ENCODE data around the gene ELN. TPM values are rescaled to one million over a fixed set of nuclear protein-coding genes. Genes with fewer than 3 reads are reported as not detected.

Gene ELN
- total RNA-seq, 2 experiments from 2014 or later = not detected

GRCh38 chr7:73994023-73994422 is 34.0 kb upstream of the ELN start:
- no peak for DNase-seq
- Mint-ChIP-seq H3K27ac (no peak overlapping the region), H3K36me3 (no peaks in the 10 kb centered on the region), H3K4me3 (no peak overlapping the region), H3K4me1 (no peaks in the 10 kb centered on the region), H3K27me3 (peaks cover 3% of the 10 kb centered on the region), H3K9me3 (peaks cover 13% of the 10 kb centered on the region)
- POLR2A ChIA-PET = no interaction called here
- no peak for ATAC-seq (ENCODE audit: low read depth)

GRCh38 chr7:73994761-73995160 is 33.2 kb upstream of the ELN start:
- ATAC-seq (ENCODE audit: low read depth) (no peak), DNase-seq (no peak)
- H3K36me3 Mint-ChIP-seq = no peaks in the 10 kb centered on the region
- no peak overlapping the region for H3K27ac Mint-ChIP-seq
- H3K9me3 Mint-ChIP-seq = peaks cover 13% of the 10 kb centered on the region
- POLR2A ChIA-PET = no interaction called here
- H3K27me3 Mint-ChIP-seq = peaks cover 4% of the 10 kb centered on the region
- no peaks in the 10 kb centered on the region for H3K4me1 Mint-ChIP-seq
- no peak overlapping the region for H3K4me3 Mint-ChIP-seq

GRCh38 chr7:73995330-73995729 is 32.6 kb upstream of the ELN start:
- Mint-ChIP-seq H3K4me3 (no peak overlapping the region), H3K27ac (no peak overlapping the region), H3K27me3 (peaks cover 4% of the 10 kb centered on the region), H3K9me3 (peaks cover 13% of the 10 kb centered on the region), H3K36me3 (no peaks in the 10 kb centered on the region), H3K4me1 (no peaks in the 10 kb centered on the region)
- POLR2A ChIA-PET = no interaction called here
- ATAC-seq (ENCODE audit: low read depth) (no peak), DNase-seq (no peak)

GRCh38 chr7:73995821-73996511 is 32.0 kb upstream of the ELN start:
- ATAC-seq (ENCODE audit: low read depth) (no peak), DNase-seq (no peak)
- H3K27me3 Mint-ChIP-seq = peaks cover 4% of the 10 kb centered on the region
- H3K9me3 Mint-ChIP-seq = peaks cover 13% of the 10 kb centered on the region
- POLR2A ChIA-PET = no interaction called here
- no peaks in the 10 kb centered on the region for H3K4me1 Mint-ChIP-seq
- H3K4me3 Mint-ChIP-seq = no peak overlapping the region
- peak overlapping the region; percentile 45 for H3K27ac Mint-ChIP-seq
- no peaks in the 10 kb centered on the region for H3K36me3 Mint-ChIP-seq

- Mint-ChIP-seq H3K4me3 (no peak overlapping the region), H3K27me3 (peaks cover 4% of the 10 kb centered on the region), H3K9me3 (peaks cover 13% of the 10 kb centered on the region), H3K4me1 (peaks cover 4% of the 10 kb centered on the region), H3K27ac (no peak overlapping the region), H3K36me3 (no peaks in the 10 kb centered on the region)
- ATAC-seq (ENCODE audit: low read depth) = no peak
- POLR2A ChIA-PET = no interaction called here
- no peak for DNase-seq
Observed at GRCh38 chr7:73997056-73997455, 30.9 kb upstream of the ELN start.

- Mint-ChIP-seq H3K27me3 (peaks cover 4% of the 10 kb centered on the region), H3K4me1 (peaks cover 16% of the 10 kb centered on the region), H3K27ac (no peak overlapping the region), H3K4me3 (no peak overlapping the region), H3K36me3 (no peaks in the 10 kb centered on the region), H3K9me3 (peaks cover 4% of the 10 kb centered on the region)
- POLR2A ChIA-PET = interaction anchor here (0.8 kb wide), 1 partner anchor 32 kb away, joined by 3 read pairs; no protein-coding TSS in a partner anchor
- DNase-seq (no peak), ATAC-seq (ENCODE audit: low read depth) (no peak)
Observed at GRCh38 chr7:73999664-74000435, 28.1 kb upstream of the ELN start.

- Mint-ChIP-seq H3K36me3 (no peaks in the 10 kb centered on the region), H3K9me3 (no peaks in the 10 kb centered on the region), H3K27ac (no peak overlapping the region), H3K4me3 (no peak overlapping the region), H3K27me3 (peaks cover 4% of the 10 kb centered on the region), H3K4me1 (peaks cover 16% of the 10 kb centered on the region)
- DNase-seq (no peak), ATAC-seq (ENCODE audit: low read depth) (no peak)
- POLR2A ChIA-PET = no interaction called here
Observed at GRCh38 chr7:74000489-74001149, 27.4 kb upstream of the ELN start.

GRCh38 chr7:74001150-74001494 is 26.9 kb upstream of the ELN start:
- H3K36me3 Mint-ChIP-seq = no peaks in the 10 kb centered on the region
- no peak for ATAC-seq (ENCODE audit: low read depth)
- POLR2A ChIA-PET = no interaction called here
- H3K9me3 Mint-ChIP-seq = no peaks in the 10 kb centered on the region
- DNase-seq = no peak
- H3K27me3 Mint-ChIP-seq = peaks cover 7% of the 10 kb centered on the region
- peak overlapping the region; percentile 45 for H3K27ac Mint-ChIP-seq
- H3K4me3 Mint-ChIP-seq = no peak overlapping the region
- H3K4me1 Mint-ChIP-seq = peaks cover 16% of the 10 kb centered on the region

- Mint-ChIP-seq H3K27me3 (peaks cover 7% of the 10 kb centered on the region), H3K4me1 (peaks cover 16% of the 10 kb centered on the region), H3K4me3 (peak overlapping the region; percentile 53), H3K27ac (peak overlapping the region; percentile 62), H3K9me3 (no peaks in the 10 kb centered on the region), H3K36me3 (no peaks in the 10 kb centered on the region)
- DNase-seq = peak; percentile 49
- POLR2A ChIA-PET = no interaction called here
- peak; percentile 79 for ATAC-seq (ENCODE audit: low read depth)
Observed at GRCh38 chr7:74002474-74003017, 25.4 kb upstream of the ELN start.

- Mint-ChIP-seq H3K4me3 (no peak overlapping the region), H3K27me3 (peaks cover 7% of the 10 kb centered on the region), H3K4me1 (peaks cover 16% of the 10 kb centered on the region), H3K27ac (no peak overlapping the region), H3K36me3 (no peaks in the 10 kb centered on the region), H3K9me3 (no peaks in the 10 kb centered on the region)
- DNase-seq = no peak
- POLR2A ChIA-PET = no interaction called here
- no peak for ATAC-seq (ENCODE audit: low read depth)
Observed at GRCh38 chr7:74003621-74004020, 24.4 kb upstream of the ELN start.

- Mint-ChIP-seq H3K4me3 (no peak overlapping the region), H3K27ac (no peak overlapping the region), H3K27me3 (peaks cover 4% of the 10 kb centered on the region), H3K4me1 (peaks cover 16% of the 10 kb centered on the region), H3K9me3 (no peaks in the 10 kb centered on the region), H3K36me3 (no peaks in the 10 kb centered on the region)
- POLR2A ChIA-PET = interaction anchor here (0.7 kb wide), 1 partner anchor 11 kb away, joined by 3 read pairs; no protein-coding TSS in a partner anchor
- DNase-seq = no peak
- ATAC-seq (ENCODE audit: low read depth) = no peak
Observed at GRCh38 chr7:74006032-74006431, 21.9 kb upstream of the ELN start.

GRCh38 chr7:74006451-74007241 is 21.3 kb upstream of the ELN start:
- Mint-ChIP-seq H3K36me3 (no peaks in the 10 kb centered on the region), H3K4me3 (no peak overlapping the region), H3K4me1 (peaks cover 16% of the 10 kb centered on the region), H3K27ac (no peak overlapping the region), H3K9me3 (no peaks in the 10 kb centered on the region), H3K27me3 (peaks cover 4% of the 10 kb centered on the region)
- DNase-seq (no peak), ATAC-seq (ENCODE audit: low read depth) (no peak)
- POLR2A ChIA-PET = interaction anchor here (0.7 kb wide), 1 partner anchor 10 kb away, joined by 3 read pairs; no protein-coding TSS in a partner anchor

GRCh38 chr7:74007242-74007567 is 20.8 kb upstream of the ELN start:
- Mint-ChIP-seq H3K27me3 (peaks cover 4% of the 10 kb centered on the region), H3K9me3 (no peaks in the 10 kb centered on the region), H3K36me3 (no peaks in the 10 kb centered on the region), H3K27ac (no peak overlapping the region), H3K4me1 (peaks cover 10% of the 10 kb centered on the region), H3K4me3 (no peak overlapping the region)
- DNase-seq = no peak
- ATAC-seq (ENCODE audit: low read depth) = no peak
- POLR2A ChIA-PET = no interaction called here

All from activated naive CD8-positive, alpha-beta T cell treated with anti-CD3 and anti-CD28 coated beads, Interleukin-2, amount 10 ng/mL, durations not matched to agents 7 days and 5 days (primary cell).